HG02884 (cell line): ENCODE results near the gene DLX2.
A peak's percentile ranks its signal among the peaks of the same experiment; 100 is the strongest.

Experiments used
- ATAC-seq: cut with Tn5 transposase; IDR thresholded peaks from one replicate; pipeline ENCODE4 v1.9.1; 2021; ENCODE audit warnings: mild to moderate bottlenecking, moderate library complexity; ENCODE audit not compliant: unreplicated experiment

The DLX2 gene

GRCh38 chr2:172094294-172095145, 8.2 kb downstream of the DLX2 start:
- no peak for ATAC-seq

GRCh38 chr2:172093416-172094293, 9.0 kb downstream of the DLX2 start:
- no peak for ATAC-seq

- ATAC-seq, result no peak
Measured at GRCh38 chr2:172092716-172093415, 9.8 kb downstream of the DLX2 start.

- ATAC-seq, result no peak
Measured at GRCh38 chr2:172091761-172092566, 10.7 kb downstream of the DLX2 start.

GRCh38 chr2:172091000-172091641, 11.6 kb downstream of the DLX2 start:
- no peak for ATAC-seq

GRCh38 chr2:172090044-172090961, 12.4 kb downstream of the DLX2 start:
- ATAC-seq, result no peak

- no peak for ATAC-seq
Measured at GRCh38 chr2:172089633-172090032, 13.1 kb downstream of the DLX2 start.

- ATAC-seq, result no peak
Measured at GRCh38 chr2:172089005-172089504, 13.6 kb downstream of the DLX2 start.

- no peak for ATAC-seq
Measured at GRCh38 chr2:172088245-172089004, 14.3 kb downstream of the DLX2 start.

- ATAC-seq, result no peak
Measured at GRCh38 chr2:172087780-172088244, 14.9 kb downstream of the DLX2 start.

GRCh38 chr2:172087207-172087779, 15.4 kb downstream of the DLX2 start:
- no peak for ATAC-seq

GRCh38 chr2:172086241-172087206, 16.2 kb downstream of the DLX2 start:
- ATAC-seq, result no peak

- ATAC-seq, result no peak
Measured at GRCh38 chr2:172085460-172086159, 17.1 kb downstream of the DLX2 start, which contains the start of gene DLX1. Gene DLX1, plus strand, starts transcription at chr2:172085507. Its CDS starts 171 bp downstream, at chr2:172085678.

- ATAC-seq, result peak; percentile 79
Measured at GRCh38 chr2:172084645-172085459, 17.8 kb downstream of the DLX2 start.

GRCh38 chr2:172084395-172084644, 18.4 kb downstream of the DLX2 start:
- no peak for ATAC-seq
